ENCODE data around the gene PLXNB2.

PLXNB2 gene

GRCh38 chr22:50264104-50264745 is 43.2 kb downstream of the PLXNB2 start:
- no peak for DNase-seq (ENCODE audit: low read depth)

DNA sequence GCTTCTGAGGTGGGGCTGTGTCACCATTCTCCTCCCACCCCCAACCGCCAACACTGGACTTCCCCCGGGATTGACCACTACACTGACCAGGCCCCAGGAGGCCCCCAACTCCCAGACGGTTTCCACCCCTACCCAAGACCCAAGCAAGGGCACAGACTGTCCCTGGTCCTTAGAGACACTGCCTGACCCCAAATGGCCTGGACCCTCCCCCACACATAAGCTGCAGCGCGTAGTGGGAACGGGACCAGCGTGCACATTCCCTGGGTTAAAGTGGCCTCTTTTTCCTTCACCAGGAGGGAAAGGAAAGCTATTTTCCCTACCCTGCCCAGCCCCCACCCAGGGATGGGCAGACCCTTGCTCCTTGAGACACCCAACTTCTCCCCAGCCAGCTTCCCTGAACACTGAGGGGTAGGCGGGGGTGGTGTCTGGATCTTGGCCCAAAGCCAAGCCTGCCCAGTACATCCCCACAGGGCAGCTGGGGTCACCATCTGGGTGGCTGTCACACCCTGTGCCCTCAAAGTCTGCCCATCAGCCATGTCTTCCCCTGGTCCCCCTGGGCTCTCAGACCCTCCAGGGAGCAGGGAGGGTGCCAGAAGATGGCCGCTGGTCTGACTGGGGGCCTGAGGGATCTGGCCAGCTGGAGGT is 44.4 kb downstream of the PLXNB2 start:
- DNase-seq (ENCODE audit: low read depth) = no peak

GRCh38 chr22:50262460-50262911 is 45.0 kb downstream of the PLXNB2 start:
- DNase-seq (ENCODE audit: low read depth) = no peak

GRCh38 chr22:50261615-50262459 is 45.6 kb downstream of the PLXNB2 start, which contains the start of gene MAPK12:
Gene MAPK12 (minus strand): TSS chr22:50261683. CDS start chr22:50261509, 174 bp downstream.
- no peak for DNase-seq (ENCODE audit: low read depth)

- peak; percentile 39 for DNase-seq (ENCODE audit: low read depth)
Observed at GRCh38 chr22:50260801-50261614, 46.4 kb downstream of the PLXNB2 start.

GRCh38 chr22:50260434-50260800 is 47.0 kb downstream of the PLXNB2 start:
- no peak for DNase-seq (ENCODE audit: low read depth)

DNA sequence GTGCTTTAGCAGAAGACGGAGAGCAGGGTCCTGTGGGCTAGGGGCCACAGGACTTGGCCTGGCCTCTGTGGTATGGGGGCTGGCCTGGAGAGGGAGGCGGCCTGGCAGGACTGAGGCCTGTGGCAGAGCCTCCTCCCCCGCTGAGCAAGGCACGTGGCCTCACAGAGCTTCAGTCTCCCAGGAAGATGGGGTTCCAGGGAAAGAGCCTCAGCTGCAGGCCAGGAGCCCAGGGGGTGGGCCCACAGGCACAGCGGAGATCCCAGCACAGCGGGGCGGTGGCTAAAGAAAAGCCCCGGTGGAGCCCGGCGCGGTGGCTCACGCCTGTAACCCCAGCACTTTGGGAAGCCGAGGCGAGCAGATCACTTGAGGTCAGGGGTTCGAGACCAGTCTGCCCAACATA is 48.1 kb downstream of the PLXNB2 start:
- DNase-seq (ENCODE audit: low read depth) = no peak

GRCh38 chr22:50258361-50259292 is 48.8 kb downstream of the PLXNB2 start:
- DNase-seq (ENCODE audit: low read depth) = no peak

DNA sequence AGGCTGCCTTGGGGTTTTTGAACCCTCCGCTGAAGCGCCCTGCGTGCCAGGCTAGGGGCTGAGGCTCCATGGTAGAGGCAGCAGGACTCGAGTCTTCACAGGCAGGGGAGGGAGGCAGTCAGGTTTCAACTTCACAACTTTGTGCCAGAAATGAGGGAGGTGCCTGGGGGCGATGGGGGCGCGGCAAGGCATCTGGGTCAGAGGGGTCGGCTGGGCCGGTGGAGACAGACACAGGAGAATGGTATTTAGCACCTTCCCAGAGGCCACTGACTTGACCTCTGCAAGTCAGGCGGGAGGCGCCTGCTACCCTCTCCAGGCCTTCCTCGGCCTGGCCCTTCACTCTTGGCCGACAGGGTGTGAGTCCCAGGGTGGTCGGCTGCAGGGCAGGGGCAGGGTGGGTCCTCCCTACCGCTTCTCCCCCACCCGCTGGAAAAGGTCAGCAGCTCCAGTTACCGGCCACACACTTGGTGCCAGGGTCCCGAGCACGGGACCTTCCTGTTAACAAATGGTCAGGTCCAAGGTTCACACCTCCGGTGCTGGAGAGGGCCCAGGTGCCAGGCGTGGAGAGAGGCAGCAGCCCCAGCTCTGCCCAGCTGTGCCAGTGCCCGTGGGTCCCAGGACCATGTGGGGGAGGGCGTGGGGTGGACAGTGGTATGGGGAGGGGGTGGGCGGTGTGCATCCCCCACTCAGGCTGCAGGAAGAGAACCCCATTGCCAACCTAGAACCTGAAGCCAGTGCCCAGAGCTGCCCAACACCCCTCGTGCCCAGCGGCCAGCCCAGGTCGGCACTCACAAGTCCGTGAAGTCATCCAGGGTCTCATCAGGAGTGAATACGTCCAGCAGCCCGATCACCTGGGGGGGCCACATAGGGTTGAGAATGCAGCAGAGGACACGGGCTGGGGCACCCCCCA is 49.7 kb downstream of the PLXNB2 start:
- DNase-seq (ENCODE audit: low read depth) = no peak

DNA sequence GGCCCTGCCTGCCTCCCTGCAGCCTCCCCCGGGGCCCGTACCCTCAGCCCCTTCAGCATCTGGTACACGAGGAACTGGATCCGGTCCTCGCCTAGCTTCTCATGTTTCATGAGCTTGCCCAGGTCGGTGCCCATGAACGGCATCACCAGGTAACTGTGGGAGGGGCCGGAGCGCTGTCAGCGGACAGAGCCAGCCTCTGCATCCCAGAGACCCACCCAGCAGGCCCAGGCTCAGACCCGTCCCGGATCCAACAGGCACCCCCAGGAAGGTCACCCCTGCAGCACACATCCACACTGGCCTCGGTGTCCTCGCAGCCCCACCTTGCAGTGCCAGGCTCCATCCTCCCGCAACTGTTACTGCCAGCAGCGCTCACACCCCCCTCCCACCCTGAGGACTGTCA is 50.4 kb downstream of the PLXNB2 start:
- no peak for DNase-seq (ENCODE audit: low read depth)

DNA sequence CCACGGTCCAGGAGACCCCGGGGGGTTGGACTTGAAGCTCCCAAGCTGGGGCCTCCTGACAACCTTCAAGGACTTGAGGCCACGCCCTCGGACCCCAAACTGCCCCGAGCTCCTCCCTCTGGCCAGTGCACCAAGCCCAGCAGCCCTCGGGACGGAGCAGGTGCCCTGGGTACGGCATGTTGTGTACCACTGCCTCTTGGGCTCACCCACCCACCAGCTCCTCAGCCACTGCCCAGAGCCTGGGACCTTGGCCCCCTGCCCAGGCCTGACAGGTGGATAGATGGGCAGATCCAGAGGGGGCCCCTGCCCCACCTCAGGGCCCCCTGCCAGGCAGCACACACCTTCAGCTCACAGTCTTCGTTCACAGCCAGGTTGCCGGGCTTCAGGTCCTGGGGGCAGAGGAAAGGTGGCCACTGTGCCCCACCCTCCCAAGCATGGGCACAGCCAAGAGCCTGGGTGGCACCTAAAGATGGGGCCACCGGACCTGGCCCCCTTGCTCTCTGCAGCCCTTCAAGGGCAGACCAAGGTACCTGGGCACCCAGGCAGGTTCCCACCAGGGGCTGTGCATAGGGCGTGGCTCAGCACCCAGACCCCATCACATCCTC is 51.1 kb downstream of the PLXNB2 start:
- DNase-seq (ENCODE audit: low read depth) = no peak

GRCh38 chr22:50255607-50256006 is 51.8 kb downstream of the PLXNB2 start:
- DNase-seq (ENCODE audit: low read depth) = no peak

GRCh38 chr22:50255099-50255498 is 52.3 kb downstream of the PLXNB2 start:
- no peak for DNase-seq (ENCODE audit: low read depth)

- DNase-seq (ENCODE audit: low read depth) = no peak
Observed at GRCh38 chr22:50253941-50254340, 53.5 kb downstream of the PLXNB2 start.

DNA sequence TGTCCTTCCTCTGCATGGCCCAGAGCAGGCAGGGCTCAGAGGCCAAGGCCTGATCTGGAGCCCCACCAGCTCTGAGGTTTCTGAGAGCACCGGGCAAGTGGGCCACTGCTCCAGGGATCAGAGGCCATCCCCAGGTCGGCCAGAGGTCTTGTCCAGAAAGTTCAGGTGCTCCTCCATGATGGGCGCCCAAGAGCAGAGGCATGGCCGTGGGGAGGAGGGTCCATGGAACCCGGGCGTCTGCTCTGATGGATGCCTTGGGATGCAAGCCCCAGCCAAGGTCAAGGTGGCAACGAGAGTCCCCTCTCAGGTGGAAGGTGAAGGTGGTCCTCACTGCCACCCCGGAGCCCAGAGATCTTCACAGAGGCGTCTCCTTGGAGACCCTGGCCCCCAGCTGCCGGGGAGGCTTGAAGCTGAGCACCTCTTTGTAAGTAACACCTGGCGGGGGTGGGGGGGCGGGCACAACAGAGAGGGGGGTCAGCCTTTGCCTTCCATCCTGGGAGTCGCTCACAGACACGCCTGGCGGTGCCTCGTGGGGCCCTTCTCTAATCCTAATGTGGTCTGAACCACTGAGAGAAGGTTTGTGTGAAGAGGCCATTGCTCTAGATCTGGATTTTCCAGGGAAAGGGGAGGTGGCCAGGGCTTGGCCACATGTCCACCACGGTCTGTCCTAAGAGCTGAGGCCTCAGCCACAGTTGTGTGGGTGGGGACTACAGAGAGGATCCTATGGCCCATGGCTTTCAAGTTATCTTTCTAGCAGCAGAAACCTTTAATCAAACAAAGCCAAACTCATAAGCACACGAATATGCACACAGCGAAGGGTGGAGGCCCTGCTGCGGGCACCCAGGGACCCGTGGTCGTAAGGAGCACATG is 54.2 kb downstream of the PLXNB2 start:
- no peak for DNase-seq (ENCODE audit: low read depth)

DNA sequence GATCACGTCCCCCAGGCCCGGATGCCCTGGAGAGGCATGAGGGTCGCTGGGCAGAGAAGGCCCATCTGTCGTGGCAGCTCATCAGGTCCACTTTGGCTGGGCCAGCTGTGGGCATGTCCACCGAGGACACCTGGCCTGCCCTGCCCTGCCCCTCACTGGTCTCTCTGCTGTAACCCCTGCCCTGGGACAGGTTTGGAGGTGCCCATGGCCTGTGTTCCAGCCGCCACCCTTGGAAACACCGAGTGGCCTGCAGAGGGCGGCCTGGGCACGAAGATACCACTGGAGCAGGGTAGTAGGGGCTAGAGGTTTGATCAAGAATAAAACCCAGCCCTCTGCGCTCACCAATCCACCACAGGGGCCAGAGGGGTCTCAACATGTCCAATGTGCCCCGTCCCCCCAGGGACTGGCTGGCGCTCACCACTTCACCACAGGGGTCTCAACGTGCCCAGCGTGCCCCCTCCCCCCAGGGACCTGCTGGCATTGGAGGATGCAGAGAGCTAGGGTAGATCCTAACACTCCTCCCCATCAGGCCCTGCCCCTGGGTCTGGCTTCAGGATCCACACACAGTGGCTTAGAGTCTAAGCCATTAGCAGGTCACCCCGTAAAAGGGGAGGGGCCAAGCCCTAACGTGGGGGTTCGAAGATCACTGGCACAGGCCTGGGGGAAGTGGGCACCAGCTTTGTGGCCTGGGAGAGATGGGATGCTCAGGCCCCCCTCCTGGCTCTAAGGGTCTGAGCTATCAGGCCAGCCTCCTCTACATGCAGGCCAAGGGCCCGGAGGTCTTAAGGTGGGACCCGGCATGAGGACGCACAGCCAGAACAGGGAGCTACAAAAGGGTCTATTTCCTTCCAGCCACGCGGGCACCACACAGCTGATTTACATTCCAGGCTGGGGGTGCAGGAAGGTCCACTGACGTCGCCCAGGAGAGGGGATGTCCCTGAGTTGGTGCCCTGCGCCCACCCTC is 55.1 kb downstream of the PLXNB2 start:
- DNase-seq (ENCODE audit: low read depth) = peak; percentile 58

GRCh38 chr22:50251477-50252081 is 55.9 kb downstream of the PLXNB2 start:
- no peak for DNase-seq (ENCODE audit: low read depth)
